HCT116 (cell line): ENCODE measurements around the gene ZNF776. TPM values are rescaled to one million over a fixed set of nuclear protein-coding genes. Genes with fewer than 3 reads are reported as not detected.
A peak's percentile ranks its signal among the peaks of the same experiment; 100 is the strongest.

Experiments
- ATAC-seq: fragments of 200-7000 bp; cut with Tn5 transposase; 2 replicates; pipeline ENCODE4 v1.9.1; 2020; ENCODE audit warnings: mild to moderate bottlenecking, moderate library complexity
- BruUV-seq: library from RNA; stranded (reverse); fragments of 400-500 nt; replicated peaks from 2 replicates; lab custom pipeline; 2021; lab: Mats Ljungman, UMichigan
- CTCF ChIA-PET: fragments of 300-600 bp; sonication (Branson Sonifier 250); formaldehyde crosslinking; loops from one replicate; lab custom pipeline; 2021; ENCODE audit warnings: antibody characterized with exemption; lab: Charles Lee
- POLR2A ChIA-PET: fragments of 300-600, 350-600 bp; sonication (Branson Sonifier 250); formaldehyde crosslinking; loops from one replicate; lab custom pipeline; 2021; ENCODE audit warnings: antibody characterized with exemption; lab: Charles Lee
- RAD21 ChIA-PET, 2 experiments: fragments of 300-600 bp; sonication (Branson Sonifier 250); formaldehyde crosslinking; loops; one replicate each; lab custom pipeline; 2023; ENCODE audit warnings: low total read pairs in 2 of 2; ENCODE audit not compliant: uncharacterized antibody in 2 of 2, unreplicated experiment in 2 of 2, low non-redundant PET in 1 of 2; lab: Charles Lee
- DNase-seq: peaks from one replicate; pipeline ENCODE4 v3.0.0-alpha.2; 2010; ENCODE audit warnings: low read depth, low spot score
- H2AFZ ChIP-seq: fragments of 200-600 bp; shearing (Covaris generic), sonication (generic); 2 replicates; pipeline ENCODE4 v1.6.1; 2017; ENCODE audit warnings: low read depth, mixed run types, mixed read lengths, antibody characterized with exemption, low read length; ENCODE audit not compliant: poor library complexity, severe bottlenecking
- H3K27ac ChIP-seq: 2 replicates; pipeline ENCODE4 v1.5.1; 2012; ENCODE audit warnings: low read depth, low read length
- H3K27me3 ChIP-seq: fragments of 200-600 bp; sonication (generic); 2 replicates; pipeline ENCODE4 v1.6.1; 2016; ENCODE audit warnings: mixed run types, low read length, mixed read lengths; ENCODE audit not compliant: insufficient read depth
- H3K36me3 ChIP-seq, 2 experiments: fragments of 200-500 bp in 1 of 2; fragments of 200-600 bp in 1 of 2; sonication (Bioruptor generic) in 1 of 2; sonication (generic) in 1 of 2; 2 replicates each; pipeline versions ENCODE4 v1.5.1 to v1.6.1; 2014 to 2016; ENCODE audit warnings: low read length in 2 of 2, inconsistent platforms in 1 of 2, mixed read lengths in 1 of 2, mixed run types in 1 of 2; ENCODE audit not compliant: insufficient read depth in 2 of 2, control insufficient read depth in 1 of 2
- H3K4me1 ChIP-seq, 2 experiments: fragments of 200-600 bp in 1 of 2; sonication (generic) in 1 of 2; 2 replicates each; pipeline versions ENCODE4 v1.5.1 to v1.6.1; 2012 to 2017; ENCODE audit warnings: low read length in 2 of 2, inconsistent platforms in 1 of 2, mild to moderate bottlenecking in 1 of 2, mixed read lengths in 1 of 2, mixed run types in 1 of 2, moderate library complexity in 1 of 2; ENCODE audit not compliant: insufficient read depth in 2 of 2, control insufficient read depth in 1 of 2
- H3K4me2 ChIP-seq: fragments of 200-600 bp; sonication (generic); 2 replicates; pipeline ENCODE4 v1.6.1; 2017; ENCODE audit warnings: mixed run types, low read length, mixed read lengths
- H3K4me3 ChIP-seq, 2 experiments: fragments of 200-600 bp in 1 of 2; sonication (generic) in 1 of 2; replicated peaks in 1 of 2; 2 replicates each; pipeline ENCODE4 v1.5.1; 2011 to 2016; ENCODE audit warnings: low read length in 2 of 2, control low read depth in 1 of 2, low read depth in 1 of 2, mild to moderate bottlenecking in 1 of 2, mixed read lengths in 1 of 2, mixed run types in 1 of 2
- H3K79me2 ChIP-seq: fragments of 200-600 bp; sonication (generic); 2 replicates; pipeline ENCODE4 v1.6.1; 2017; ENCODE audit warnings: mild to moderate bottlenecking, mixed run types, low read length, moderate library complexity, mixed read lengths; ENCODE audit not compliant: insufficient read depth
- H3K9ac ChIP-seq: fragments of 200-600 bp; sonication (generic); 2 replicates; pipeline ENCODE4 v1.6.1; 2016; ENCODE audit warnings: low read length, mixed read lengths
- H3K9me2 ChIP-seq: fragments of 200-600 bp; sonication (generic), shearing (Covaris generic); 2 replicates; pipeline ENCODE4 v1.6.1; 2017; ENCODE audit warnings: mixed run types, mild to moderate bottlenecking, moderate library complexity; ENCODE audit not compliant: insufficient read depth
- H3K9me3 ChIP-seq, 2 experiments: fragments of 200-500 bp in 1 of 2; fragments of 200-600 bp in 1 of 2; sonication (Bioruptor generic) in 1 of 2; sonication (generic) in 1 of 2; 2 replicates each; pipeline ENCODE4 v1.6.1; 2014 to 2017; ENCODE audit warnings: low read length in 2 of 2, mixed read lengths in 2 of 2, inconsistent platforms in 1 of 2, low read depth in 1 of 2, mild to moderate bottlenecking in 1 of 2, mixed run types in 1 of 2, moderate library complexity in 1 of 2; ENCODE audit not compliant: control insufficient read depth in 1 of 2, insufficient read depth in 1 of 2
- H4K20me1 ChIP-seq: fragments of 200-600 bp; sonication (generic), shearing (Covaris generic); 2 replicates; pipeline ENCODE4 v1.6.1; 2017; ENCODE audit warnings: mixed run types, mild to moderate bottlenecking, moderate library complexity; ENCODE audit not compliant: insufficient read depth
- EGR1 ChIP-seq: IDR thresholded peaks from 2 replicates; pipeline ENCODE4 v1.6.1; 2012; ENCODE audit warnings: low read depth
- EZH2 ChIP-seq: fragments of 200-600 bp; sonication (generic); IDR thresholded peaks from 2 replicates; pipeline ENCODE4 v1.6.1; 2017; ENCODE audit warnings: antibody characterized with exemption, mixed run types
- POLR2A ChIP-seq: IDR thresholded peaks from 2 replicates; pipeline ENCODE4 v1.7.0; 2011; ENCODE audit warnings: borderline replicate concordance; ENCODE audit not compliant: insufficient read depth, insufficient read length; ENCODE audit errors: extremely low read depth
- POLR2AphosphoS5 ChIP-seq: IDR thresholded peaks from 2 replicates; pipeline ENCODE4 v1.6.1; 2011; ENCODE audit warnings: mild to moderate bottlenecking, low read depth, low read length, moderate library complexity
- SIN3A ChIP-seq: IDR thresholded peaks from 2 replicates; pipeline ENCODE4 v1.6.1; 2012; ENCODE audit warnings: low read depth
- TCF7L2 ChIP-seq: IDR thresholded peaks from 2 replicates; pipeline ENCODE4 v1.7.0; 2011; ENCODE audit warnings: borderline replicate concordance, inconsistent platforms; ENCODE audit not compliant: insufficient read depth, insufficient read length; ENCODE audit errors: extremely low read depth
- intact Hi-C: fragments of 100-400 bp; cut with micrococcal nuclease; formaldehyde crosslinking; loops from 2 replicates; pipeline ENCODE4 v1.10.0; 2022
- total RNA-seq: library from RNA; stranded (reverse); gene quantifications from one replicate; pipeline ENCODE4 v1.2.1, GENCODE V29; 2021; ENCODE audit not compliant: unreplicated experiment
- TF ChIP-seq, protein P1 (sequence below), 3 experiments: fragments of 200-600 bp in 1 of 3; sonication (generic) in 1 of 3; IDR thresholded peaks in 2 of 3; conservative IDR thresholded peaks in 1 of 3; 2 replicates each; pipeline ENCODE4 v1.5.1; 2012 to 2017; ENCODE audit warnings: low read depth in 2 of 3, low read length in 2 of 3, antibody characterized with exemption in 1 of 3, borderline replicate concordance in 1 of 3, control low read depth in 1 of 3, mild to moderate bottlenecking in 1 of 3, mixed read lengths in 1 of 3, mixed run types in 1 of 3, moderate library complexity in 1 of 3; ENCODE audit not compliant: insufficient read depth in 1 of 3
- TF ChIP-seq, protein P2 (sequence below): IDR thresholded peaks from 2 replicates; pipeline ENCODE4 v1.6.1; 2012

ZNF776 gene
- total RNA-seq, 1 experiment from 2014 or later, result 8.6 TPM

DNA sequence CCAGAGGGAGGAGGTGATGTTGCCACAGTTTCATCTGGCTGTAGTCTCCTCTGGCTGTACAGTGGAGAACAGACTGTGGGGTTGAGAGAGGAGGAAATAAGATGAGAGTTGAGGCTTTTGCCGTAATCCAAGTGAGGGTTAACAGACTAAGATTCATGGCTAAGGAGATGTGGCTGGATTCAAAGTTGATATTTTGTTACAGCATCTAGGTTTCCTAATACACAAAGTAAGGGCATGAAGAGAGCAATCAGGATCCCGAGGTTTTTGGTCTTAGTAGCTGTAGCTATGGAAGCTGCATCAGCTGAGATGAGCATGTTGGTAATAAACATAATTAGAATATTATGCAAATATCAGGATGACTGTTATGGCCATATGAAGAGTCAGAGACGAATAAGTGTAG is 1.4 kb downstream of the ZNF776 start:
- no TSS peak for BruUV-seq
- TF ChIP-seq EZH2, result no peak
- TF ChIP-seq POLR2AphosphoS5, result no peak
- no peak for TF ChIP-seq EGR1
- no peak for TF ChIP-seq POLR2A
- TF ChIP-seq TCF7L2, result no peak
- TF ChIP-seq, protein P1, sequence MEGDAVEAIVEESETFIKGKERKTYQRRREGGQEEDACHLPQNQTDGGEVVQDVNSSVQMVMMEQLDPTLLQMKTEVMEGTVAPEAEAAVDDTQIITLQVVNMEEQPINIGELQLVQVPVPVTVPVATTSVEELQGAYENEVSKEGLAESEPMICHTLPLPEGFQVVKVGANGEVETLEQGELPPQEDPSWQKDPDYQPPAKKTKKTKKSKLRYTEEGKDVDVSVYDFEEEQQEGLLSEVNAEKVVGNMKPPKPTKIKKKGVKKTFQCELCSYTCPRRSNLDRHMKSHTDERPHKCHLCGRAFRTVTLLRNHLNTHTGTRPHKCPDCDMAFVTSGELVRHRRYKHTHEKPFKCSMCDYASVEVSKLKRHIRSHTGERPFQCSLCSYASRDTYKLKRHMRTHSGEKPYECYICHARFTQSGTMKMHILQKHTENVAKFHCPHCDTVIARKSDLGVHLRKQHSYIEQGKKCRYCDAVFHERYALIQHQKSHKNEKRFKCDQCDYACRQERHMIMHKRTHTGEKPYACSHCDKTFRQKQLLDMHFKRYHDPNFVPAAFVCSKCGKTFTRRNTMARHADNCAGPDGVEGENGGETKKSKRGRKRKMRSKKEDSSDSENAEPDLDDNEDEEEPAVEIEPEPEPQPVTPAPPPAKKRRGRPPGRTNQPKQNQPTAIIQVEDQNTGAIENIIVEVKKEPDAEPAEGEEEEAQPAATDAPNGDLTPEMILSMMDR (IDR thresholded peaks at IDR 0.05 in 2 of 3, conservative IDR thresholded peaks at IDR 0.05 in 1 of 3; ENCODE audit: borderline replicate concordance in 1 of 3, insufficient read depth in 1 of 3, low read depth in 2 of 3, low read length in 2 of 3), result no peak
- TF ChIP-seq SIN3A, result no peak
- TF ChIP-seq, protein P2, sequence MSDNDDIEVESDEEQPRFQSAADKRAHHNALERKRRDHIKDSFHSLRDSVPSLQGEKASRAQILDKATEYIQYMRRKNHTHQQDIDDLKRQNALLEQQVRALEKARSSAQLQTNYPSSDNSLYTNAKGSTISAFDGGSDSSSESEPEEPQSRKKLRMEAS, result no peak
- Histone ChIP-seq H3K9me3 (peaks cover 8 to 16% of the 10 kb centered on the region in 2 experiments; a peak in 3 of 4 replicates), H3K4me2 (peak overlapping the region; percentile 94), H3K9me2 (no peaks in the 10 kb centered on the region), H2AFZ (no peak overlapping the region), H3K9ac (no peak overlapping the region), H3K79me2 (peaks cover 25% of the 10 kb centered on the region), H3K27me3 (no peaks in the 10 kb centered on the region), H4K20me1 (no peaks in the 10 kb centered on the region), H3K4me3 (peak overlapping the region; percentile 87 to 88), H3K4me1 (peaks cover 0 to 8% of the 10 kb centered on the region in 2 experiments; a peak in 1 of 4 replicates), H3K27ac (no peak overlapping the region), H3K36me3 (peaks cover 20 to 37% of the 10 kb centered on the region in 2 experiments)
- CTCF ChIA-PET, result no interaction called here
- POLR2A ChIA-PET, result no interaction called here
- intact Hi-C loops, result loop anchor here (5.0 kb wide), 2 partner anchors 54 to 66 kb away; partner anchors contain the start of gene ZNF551
- RAD21 ChIA-PET, result no interaction called here
- ATAC-seq (no peak), DNase-seq (no peak)
